NCI-H460 (cell line): ENCODE measurements around the gene NUP42. TPM values are rescaled to one million over a fixed set of nuclear protein-coding genes. Genes with fewer than 3 reads are reported as not detected.

Experiments
- DNase-seq: peaks from one replicate; pipeline ENCODE4 v3.0.0-alpha.2; 2016; ENCODE audit warnings: low read depth; ENCODE audit errors: extremely low read depth
- total RNA-seq: library from RNA; depleted of rRNA; stranded (reverse); fragments of >200 nt; shearing (Covaris generic); gene quantifications from 2 replicates; pipeline ENCODE4 v1.2.3, GENCODE V29; 2014; rRNA removed

The NUP42 gene
- total RNA-seq, 1 experiment from 2014 or later, result 85.0 TPM

- DNase-seq, result no peak
Observed at GRCh38 chr7:23230641-23231101, 48.8 kb downstream of the NUP42 start.

GRCh38 chr7:23232966-23233365, 51.1 kb downstream of the NUP42 start:
- DNase-seq, result no peak

GRCh38 chr7:23234569-23235296, 52.9 kb downstream of the NUP42 start:
- DNase-seq, result no peak

GRCh38 chr7:23235813-23236221, 54.0 kb downstream of the NUP42 start:
- no peak for DNase-seq

- DNase-seq, result no peak
Observed at GRCh38 chr7:23237000-23237399, 55.2 kb downstream of the NUP42 start.

- DNase-seq, result no peak
Observed at GRCh38 chr7:23238983-23239652, 57.3 kb downstream of the NUP42 start.

GRCh38 chr7:23239698-23240097, 57.9 kb downstream of the NUP42 start:
- no peak for DNase-seq

- no peak for DNase-seq
Observed at GRCh38 chr7:23242321-23242720, 60.5 kb downstream of the NUP42 start.

GRCh38 chr7:23242935-23243334, 61.1 kb downstream of the NUP42 start:
- no peak for DNase-seq

GRCh38 chr7:23246555-23246954, 64.7 kb downstream of the NUP42 start, which contains the start of gene GPNMB:
TSS of gene GPNMB (plus strand) at chr7:23246775. CDS start at chr7:23246858, 83 bp downstream.
- no peak for DNase-seq

- DNase-seq, result no peak
Observed at GRCh38 chr7:23247046-23247602, 65.3 kb downstream of the NUP42 start.

GRCh38 chr7:23247603-23248335, 65.9 kb downstream of the NUP42 start:
- no peak for DNase-seq

- DNase-seq, result no peak
Observed at GRCh38 chr7:23249486-23249885, 67.6 kb downstream of the NUP42 start.

Other genes starting within 250 kb of the NUP42 start
- 22.2 and 30.7 TPM in 2 replicates for gene HYCC1, start 167.9 kb upstream of the NUP42 start, total RNA-seq
- gene KLHL7, start 76.3 kb upstream of the NUP42 start, total RNA-seq, result 43.5 and 50.9 TPM in 2 replicates
- gene GPNMB, start 64.7 kb downstream of the NUP42 start, total RNA-seq, result 1.4 and 2.7 TPM in 2 replicates
- 100 and 108 TPM in 2 replicates for gene MALSU1, start 117.3 kb downstream of the NUP42 start, total RNA-seq